HG03064 (cell line): ENCODE measurements around the gene SFT2D2.

Experiments used
- ATAC-seq: cut with Tn5 transposase; IDR thresholded peaks from one replicate; pipeline ENCODE4 v1.9.1; 2021; ENCODE audit warnings: low read depth; ENCODE audit not compliant: unreplicated experiment

The SFT2D2 gene

DNA sequence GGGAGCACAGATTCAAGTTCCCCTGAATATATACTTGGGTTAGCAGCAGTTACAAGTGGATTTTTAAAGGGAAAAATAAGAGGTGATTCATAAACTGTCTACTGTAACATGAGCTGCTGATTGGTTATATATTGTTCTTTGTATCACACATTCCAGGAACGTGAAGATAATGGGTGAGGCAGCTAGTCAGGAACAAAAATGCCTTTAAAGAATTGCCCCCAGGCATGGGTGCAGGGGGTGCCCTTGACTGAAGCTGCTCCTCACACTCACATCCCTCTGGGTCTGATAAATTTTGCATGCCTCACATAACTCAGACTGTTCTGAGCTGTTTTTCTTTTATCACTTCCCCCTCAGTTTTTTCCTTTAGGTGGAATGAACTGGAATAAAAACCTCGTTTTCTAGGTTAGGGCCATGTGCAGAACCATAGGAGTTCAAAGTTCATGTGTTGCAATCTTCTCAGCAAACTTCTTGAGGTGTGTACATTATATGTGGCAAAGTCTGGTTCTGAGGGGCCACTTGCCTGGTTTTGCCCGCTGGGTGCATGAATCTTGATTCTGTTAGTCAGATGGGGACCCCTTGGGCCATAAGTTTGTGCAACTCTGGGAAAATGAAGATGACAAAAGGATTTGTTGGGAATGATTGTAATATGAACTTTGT, 76.0 kb downstream of the SFT2D2 start:
- no peak for ATAC-seq
